Calu3 (cell line): ENCODE results near the gene KRTAP5-3. TPM values are rescaled to one million over a fixed set of nuclear protein-coding genes. Genes with fewer than 3 reads are reported as not detected.

Experiments used
- BruUV-seq: library from RNA; stranded (reverse); fragments of 400-500 nt; replicated peaks from 2 replicates; lab custom pipeline; 2021; lab: Mats Ljungman, UMichigan
- CTCF ChIA-PET: fragments of 300-600 bp; sonication (Branson Sonifier 250); formaldehyde crosslinking; loops from one replicate; lab custom pipeline; 2022; ENCODE audit warnings: antibody characterized with exemption; lab: Charles Lee
- DNase-seq: peaks from one replicate; pipeline ENCODE4 v3.0.0; 2022
- H3K27ac Mint-ChIP-seq: one replicate; pipeline ENCODE4 v1.8.0; 2022; ENCODE audit warnings: mixed read lengths; ENCODE audit not compliant: unreplicated experiment
- H3K27me3 Mint-ChIP-seq: one replicate; pipeline ENCODE4 v1.8.0; 2022; ENCODE audit warnings: mixed read lengths; ENCODE audit not compliant: unreplicated experiment
- H3K36me3 Mint-ChIP-seq: one replicate; pipeline ENCODE4 v1.8.0; 2022; ENCODE audit warnings: mild to moderate bottlenecking, moderate library complexity, mixed read lengths; ENCODE audit not compliant: insufficient read depth, unreplicated experiment
- H3K4me1 Mint-ChIP-seq: one replicate; pipeline ENCODE4 v1.8.0; 2022; ENCODE audit warnings: mild to moderate bottlenecking, low read depth, mixed read lengths; ENCODE audit not compliant: unreplicated experiment
- H3K4me3 Mint-ChIP-seq: one replicate; pipeline ENCODE4 v1.8.0; 2022; ENCODE audit warnings: mild to moderate bottlenecking, low read depth, moderate library complexity, mixed read lengths; ENCODE audit not compliant: unreplicated experiment
- H3K9me3 Mint-ChIP-seq: one replicate; pipeline ENCODE4 v1.8.0; 2022; ENCODE audit warnings: low read depth, mixed read lengths; ENCODE audit not compliant: unreplicated experiment
- CTCF ChIP-seq: fragments of 200-600 bp; IDR thresholded peaks from one replicate; pipeline ENCODE4 v1.8.0; 2022; ENCODE audit warnings: antibody characterized with exemption; ENCODE audit not compliant: unreplicated experiment
- intact Hi-C: fragments of 100-400 bp; cut with micrococcal nuclease; formaldehyde crosslinking; loops from one replicate; pipeline ENCODE4 v1.10.0; 2022; ENCODE audit not compliant: unreplicated experiment
- total RNA-seq: library from RNA; stranded (reverse); gene quantifications from 2 replicates; pipeline ENCODE4 v1.2.3, GENCODE V29; 2022

Gene KRTAP5-3
- total RNA-seq, 1 experiment from 2014 or later, result not detected

- BruUV-seq, result no TSS peak
- Mint-ChIP-seq H3K4me1 (peaks cover 7% of the 10 kb centered on the region), H3K27me3 (no peaks in the 10 kb centered on the region), H3K9me3 (no peaks in the 10 kb centered on the region), H3K36me3 (peaks cover 40% of the 10 kb centered on the region), H3K4me3 (no peak overlapping the region), H3K27ac (no peak overlapping the region)
- intact Hi-C loops, result no loop called here
- no peak for TF ChIP-seq CTCF
- no peak for DNase-seq
- CTCF ChIA-PET, result interaction anchor here (0.6 to 1.2 kb wide), 2 partner anchors 7 to 379 kb away, joined by 4 to 5 read pairs; no protein-coding TSS in a partner anchor
These were observed 41.1 kb downstream of the KRTAP5-3 start for GRCh38 chr11:1567052-1567720.

- H3K36me3 Mint-ChIP-seq, result peaks cover 40% of the 10 kb centered on the region
- CTCF ChIA-PET, result interaction anchor here (0.6 to 1.2 kb wide), 2 partner anchors 8 to 380 kb away, joined by 4 to 5 read pairs; no protein-coding TSS in a partner anchor
- peaks cover 7% of the 10 kb centered on the region for H3K4me1 Mint-ChIP-seq
- intact Hi-C loops, result no loop called here
- H3K9me3 Mint-ChIP-seq, result no peaks in the 10 kb centered on the region
- H3K4me3 Mint-ChIP-seq, result no peak overlapping the region
- BruUV-seq, result no TSS peak
- no peak for DNase-seq
- H3K27me3 Mint-ChIP-seq, result no peaks in the 10 kb centered on the region
- no peak for TF ChIP-seq CTCF
- no peak overlapping the region for H3K27ac Mint-ChIP-seq
These were observed 41.7 kb downstream of the KRTAP5-3 start for GRCh38 chr11:1566381-1567051.

GRCh38 chr11:1565904-1566247 is 42.4 kb downstream of the KRTAP5-3 start:
- CTCF ChIA-PET, result interaction anchor here (0.6 to 1.2 kb wide), 2 partner anchors 8 to 17 kb away, joined by 3 to 4 read pairs; no protein-coding TSS in a partner anchor
- no peak for TF ChIP-seq CTCF
- H3K9me3 Mint-ChIP-seq, result no peaks in the 10 kb centered on the region
- H3K27me3 Mint-ChIP-seq, result no peaks in the 10 kb centered on the region
- H3K36me3 Mint-ChIP-seq, result peaks cover 38% of the 10 kb centered on the region
- no TSS peak for BruUV-seq
- no peak for DNase-seq
- intact Hi-C loops, result no loop called here
- no peak overlapping the region for H3K4me3 Mint-ChIP-seq
- no peak overlapping the region for H3K27ac Mint-ChIP-seq
- peaks cover 7% of the 10 kb centered on the region for H3K4me1 Mint-ChIP-seq

- H3K27me3 Mint-ChIP-seq, result no peaks in the 10 kb centered on the region
- intact Hi-C loops, result no loop called here
- CTCF ChIA-PET, result interaction anchor here (0.6 kb wide), 1 partner anchor 17 kb away, joined by 3 read pairs; no protein-coding TSS in a partner anchor
- peaks cover 33% of the 10 kb centered on the region for H3K36me3 Mint-ChIP-seq
- H3K4me1 Mint-ChIP-seq, result peaks cover 7% of the 10 kb centered on the region
- H3K9me3 Mint-ChIP-seq, result no peaks in the 10 kb centered on the region
- no peak overlapping the region for H3K27ac Mint-ChIP-seq
- no peak overlapping the region for H3K4me3 Mint-ChIP-seq
- DNase-seq, result no peak
- no TSS peak for BruUV-seq
- no peak for TF ChIP-seq CTCF
These were observed 42.9 kb downstream of the KRTAP5-3 start for GRCh38 chr11:1565173-1565903.
